ENCODE results near the gene MAP3K4.

GRCh38 chr6:161061576-161061975 is 70.0 kb downstream of the MAP3K4 start:
- TF ChIP-seq ZFP30 (CRISPR knock-in tag; IDR thresholded peaks at IDR 0.05) = no peak
- TF ChIP-seq TSHZ2 (CRISPR knock-in tag; IDR thresholded peaks at IDR 0.05) = no peak
- TF ChIP-seq POU6F1 (CRISPR knock-in tag; IDR thresholded peaks at IDR 0.05; ENCODE audit: borderline replicate concordance, low read depth) = no peak
- no peak for TF ChIP-seq OSR1 (CRISPR knock-in tag; IDR thresholded peaks at IDR 0.05)
- no peak for TF ChIP-seq ZFP3 (CRISPR knock-in tag; IDR thresholded peaks at IDR 0.05)
- no peak for TF ChIP-seq PATZ1 (CRISPR knock-in tag; IDR thresholded peaks at IDR 0.05; ENCODE audit: borderline replicate concordance)
- TF ChIP-seq ZNF8 (CRISPR knock-in tag; IDR thresholded peaks at IDR 0.05) = peak; percentile 89
